AG04450 (cell line): ENCODE data around the gene IRAK2. TPM values are rescaled to one million over a fixed set of nuclear protein-coding genes. Genes with fewer than 3 reads are reported as not detected.

Source experiments
- CTCF ChIA-PET: fragments of 300-600, 350-600 bp; formaldehyde crosslinking; extraction: SDS; loops from one replicate; lab custom pipeline; 2022; ENCODE audit warnings: antibody characterized with exemption, inconsistent platforms; lab: Charles Lee
- POLR2A ChIA-PET: fragments of 350-600 bp; formaldehyde crosslinking; extraction: SDS; loops from one replicate; lab custom pipeline; 2021; ENCODE audit warnings: antibody characterized with exemption, inconsistent platforms; lab: Yijun Ruan, JAX
- DNase-seq: peaks from one replicate; pipeline ENCODE4 v3.0.0-alpha.2; 2011; ENCODE audit warnings: low read depth, low spot score
- H3K27ac ChIP-seq: one replicate; pipeline ENCODE4 v1.5.1; 2012; ENCODE audit warnings: low read depth, low read length, control low read depth
- H3K27me3 ChIP-seq: one replicate; pipeline ENCODE4 v1.6.0; 2012; ENCODE audit warnings: low read length; ENCODE audit not compliant: control insufficient read depth, insufficient read depth
- H3K4me3 ChIP-seq: 2 replicates; pipeline ENCODE4 v1.5.1; 2011; ENCODE audit warnings: mild to moderate bottlenecking, low read depth, low read length, control low read depth
- H3K9me3 ChIP-seq: 2 replicates; pipeline ENCODE4 v1.5.1; 2012; ENCODE audit warnings: low read length; ENCODE audit not compliant: control insufficient read depth, insufficient read depth
- polyA plus RNA-seq: library from polyadenylated mRNA; depleted of rRNA; stranded (reverse); fragments of >200 nt; gene quantifications from 2 replicates; pipeline ENCODE4 v1.2.3, GENCODE V29; 2011
- TF ChIP-seq, protein P1 (sequence below): IDR thresholded peaks from 2 replicates; pipeline ENCODE4 v1.5.1; 2011; ENCODE audit warnings: low read depth, low read length, control low read depth, inconsistent platforms

Gene IRAK2
- polyA plus RNA-seq, 1 experiment, result 7.6 TPM

- H3K4me3 ChIP-seq, result no peak overlapping the region
- TF ChIP-seq, protein P1, sequence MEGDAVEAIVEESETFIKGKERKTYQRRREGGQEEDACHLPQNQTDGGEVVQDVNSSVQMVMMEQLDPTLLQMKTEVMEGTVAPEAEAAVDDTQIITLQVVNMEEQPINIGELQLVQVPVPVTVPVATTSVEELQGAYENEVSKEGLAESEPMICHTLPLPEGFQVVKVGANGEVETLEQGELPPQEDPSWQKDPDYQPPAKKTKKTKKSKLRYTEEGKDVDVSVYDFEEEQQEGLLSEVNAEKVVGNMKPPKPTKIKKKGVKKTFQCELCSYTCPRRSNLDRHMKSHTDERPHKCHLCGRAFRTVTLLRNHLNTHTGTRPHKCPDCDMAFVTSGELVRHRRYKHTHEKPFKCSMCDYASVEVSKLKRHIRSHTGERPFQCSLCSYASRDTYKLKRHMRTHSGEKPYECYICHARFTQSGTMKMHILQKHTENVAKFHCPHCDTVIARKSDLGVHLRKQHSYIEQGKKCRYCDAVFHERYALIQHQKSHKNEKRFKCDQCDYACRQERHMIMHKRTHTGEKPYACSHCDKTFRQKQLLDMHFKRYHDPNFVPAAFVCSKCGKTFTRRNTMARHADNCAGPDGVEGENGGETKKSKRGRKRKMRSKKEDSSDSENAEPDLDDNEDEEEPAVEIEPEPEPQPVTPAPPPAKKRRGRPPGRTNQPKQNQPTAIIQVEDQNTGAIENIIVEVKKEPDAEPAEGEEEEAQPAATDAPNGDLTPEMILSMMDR, result no peak
- no peaks in the 10 kb centered on the region for H3K27me3 ChIP-seq
- no peak for DNase-seq
- POLR2A ChIA-PET, result interaction anchor here (0.5 to 1.7 kb wide), 2 partner anchors 15 to 168 kb away, joined by 3 read pairs; partner anchors contain the start of gene FANCD2
- H3K9me3 ChIP-seq, result no peaks in the 10 kb centered on the region; the same call in 1 of the 2 replicates
- H3K27ac ChIP-seq, result peak overlapping the region; percentile 98
- CTCF ChIA-PET, result interaction anchor here (1.5 to 3.0 kb wide), 7 partner anchors 10 to 247 kb away, joined by 4 to 29 read pairs (median 10); partner anchors contain the start of gene IRAK2
Measured at GRCh38 chr3:10193692-10194327, 29.1 kb downstream of the IRAK2 start.

- H3K9me3 ChIP-seq, result no peaks in the 10 kb centered on the region; the same call in 1 of the 2 replicates
- H3K27me3 ChIP-seq, result no peaks in the 10 kb centered on the region
- H3K27ac ChIP-seq, result no peak overlapping the region
- no peak for DNase-seq
- TF ChIP-seq, protein P1, result no peak
- no peak overlapping the region for H3K4me3 ChIP-seq
- POLR2A ChIA-PET, result interaction anchor here (0.5 to 1.7 kb wide), 2 partner anchors 16 to 169 kb away, joined by 3 read pairs; partner anchors contain the start of gene FANCD2
- CTCF ChIA-PET, result no interaction called here
Measured at GRCh38 chr3:10194328-10195071, 29.8 kb downstream of the IRAK2 start.

DNA sequence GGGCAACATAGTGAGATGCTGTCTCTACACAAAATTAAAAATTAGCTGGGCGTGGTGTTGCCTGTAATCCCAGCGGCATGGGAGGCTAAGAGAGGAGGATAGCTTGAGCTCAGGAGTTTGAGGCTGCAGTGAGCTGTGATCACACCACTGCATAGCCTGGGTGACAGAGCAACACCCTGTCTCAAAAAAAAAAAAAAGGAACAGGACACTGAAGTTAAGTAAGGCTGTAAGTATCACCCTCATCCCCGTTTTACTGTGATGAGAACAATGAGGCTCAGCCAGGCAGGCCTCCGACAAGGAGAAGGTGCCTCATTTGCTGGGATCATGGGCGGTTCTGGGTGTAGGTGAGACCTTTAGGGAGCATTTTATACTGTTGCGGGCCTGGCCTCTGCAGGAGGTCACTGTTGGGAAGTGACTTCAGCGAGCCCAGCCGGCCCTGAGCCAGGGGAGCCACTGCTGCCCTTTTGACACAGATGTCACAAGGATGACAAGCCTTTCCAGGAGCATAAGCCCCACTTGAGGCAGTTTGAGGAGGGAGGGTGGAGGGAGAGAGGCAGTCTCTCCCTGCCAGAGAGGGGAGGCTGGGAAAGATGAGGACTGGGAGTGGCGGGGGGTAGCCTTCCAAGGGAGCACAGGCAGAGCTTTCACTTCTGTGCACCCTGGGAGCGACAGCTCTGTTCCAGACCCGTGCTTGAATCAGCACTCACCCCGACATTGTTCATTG lies 30.8 kb downstream of the IRAK2 start:
- H3K27ac ChIP-seq, result peak overlapping the region; percentile 31
- ChIA-PET CTCF (no interaction called here), POLR2A (no interaction called here)
- H3K27me3 ChIP-seq, result no peaks in the 10 kb centered on the region
- H3K9me3 ChIP-seq, result no peaks in the 10 kb centered on the region; the same call in 1 of the 2 replicates
- TF ChIP-seq, protein P1, result no peak
- no peak for DNase-seq
- no peak overlapping the region for H3K4me3 ChIP-seq

GRCh38 chr3:10196389-10197052 lies 31.8 kb downstream of the IRAK2 start:
- Histone ChIP-seq H3K27ac (peak overlapping the region; percentile 77), H3K9me3 (no peaks in the 10 kb centered on the region; the same call in 1 of the 2 replicates), H3K27me3 (no peaks in the 10 kb centered on the region), H3K4me3 (no peak overlapping the region)
- DNase-seq, result no peak
- POLR2A ChIA-PET, result no interaction called here
- TF ChIP-seq, protein P1, result no peak
- CTCF ChIA-PET, result interaction anchor here (0.7 kb wide), 1 partner anchor 1233 kb away, joined by 3 read pairs; the partner anchor contains the start of gene RAD18
